CD14-positive monocyte (primary cell): Measurements from ENCODE around the gene TRIM69. TPM values are rescaled to one million over a fixed set of nuclear protein-coding genes. Genes with fewer than 3 reads are reported as not detected.
"Not testable (repeated sequence)": the region's sequence is repeated elsewhere in the genome, so short reads cannot be mapped to it uniquely, and the experiment has no call there.

Source experiments
- DNase-seq, 3 donors: peaks; one replicate each; pipeline ENCODE4 v3.0.0-alpha.2; 2011 to 2022
- H2AFZ ChIP-seq: 2 replicates; pipeline ENCODE4 v1.6.0; 2012; ENCODE audit warnings: mild to moderate bottlenecking, low read depth, low read length, inconsistent platforms; ENCODE audit not compliant: insufficient read depth, poor library complexity, severe bottlenecking
- H3K27ac ChIP-seq, 2 donors: 1 replicate in 1 of 2; 2 replicates in 1 of 2; pipeline ENCODE4 v1.5.1; 2012 to 2013; ENCODE audit warnings: low read length in 2 of 2, control low read depth in 1 of 2, inconsistent platforms in 1 of 2, low read depth in 1 of 2, mild to moderate bottlenecking in 1 of 2
- H3K27me3 ChIP-seq, 2 donors: one replicate each; pipeline versions ENCODE4 v1.6.0 to v1.6.1; 2011 to 2013; ENCODE audit warnings: low read length in 2 of 2; ENCODE audit not compliant: control insufficient read depth in 2 of 2, insufficient read depth in 2 of 2
- H3K36me3 ChIP-seq, 2 donors: replicated peaks in 1 of 2; 1 replicate in 1 of 2; 2 replicates in 1 of 2; pipeline versions ENCODE4 v1.5.1 to v1.6.1; 2012 to 2013; ENCODE audit warnings: low read length in 2 of 2, control low read depth in 1 of 2, inconsistent platforms in 1 of 2, mild to moderate bottlenecking in 1 of 2; ENCODE audit not compliant: insufficient read depth in 2 of 2, control insufficient read depth in 1 of 2
- H3K4me1 ChIP-seq, 2 donors: 1 replicate in 1 of 2; 2 replicates in 1 of 2; pipeline versions ENCODE4 v1.5.1 to v1.6.1; 2012 to 2013; ENCODE audit warnings: low read length in 2 of 2, control low read depth in 1 of 2, inconsistent platforms in 1 of 2, mild to moderate bottlenecking in 1 of 2, moderate library complexity in 1 of 2; ENCODE audit not compliant: insufficient read depth in 2 of 2, control insufficient read depth in 1 of 2
- H3K4me2 ChIP-seq: replicated peaks from 2 replicates; pipeline ENCODE3; 2012; ENCODE audit warnings: low read length, moderate library complexity, mild to moderate bottlenecking; ENCODE audit not compliant: poor library complexity, severe bottlenecking; ENCODE audit errors: extremely low read depth
- H3K4me3 ChIP-seq, 3 experiments: fragments of 200-600 bp in 1 of 3; sonication (generic) in 1 of 3; replicated peaks in 1 of 3; 1 replicate in 2 of 3; 2 replicates in 1 of 3; pipeline ENCODE4 v1.5.1; 2011 to 2013; ENCODE audit warnings: low read length in 3 of 3, mild to moderate bottlenecking in 3 of 3, control low read depth in 2 of 3, low read depth in 2 of 3, inconsistent platforms in 1 of 3, moderate library complexity in 1 of 3
- H3K79me2 ChIP-seq: 2 replicates; pipeline ENCODE4 v1.6.0; 2012; ENCODE audit warnings: mild to moderate bottlenecking, control low read depth, inconsistent platforms, low read length, moderate library complexity; ENCODE audit not compliant: insufficient read depth
- H3K9ac ChIP-seq: 2 replicates; pipeline ENCODE4 v1.6.0; 2017; ENCODE audit warnings: low read length, mild to moderate bottlenecking; ENCODE audit not compliant: insufficient read depth, poor library complexity, severe bottlenecking
- H3K9me3 ChIP-seq, 2 donors: replicated peaks in 1 of 2; 1 replicate in 1 of 2; 2 replicates in 1 of 2; pipeline versions ENCODE4 v1.5.1 to v1.6.1; 2012 to 2013; ENCODE audit warnings: low read length in 2 of 2, control low read depth in 1 of 2; ENCODE audit not compliant: control insufficient read depth in 1 of 2, insufficient read depth in 1 of 2
- H4K20me1 ChIP-seq: 2 replicates; pipeline ENCODE4 v1.6.0; 2012; ENCODE audit warnings: mild to moderate bottlenecking, low read length, control low read depth, moderate library complexity; ENCODE audit not compliant: insufficient read depth
- H3K27ac Mint-ChIP-seq, 7 donors: one replicate each; pipeline ENCODE4 v1.8.0; 2020; ENCODE audit warnings: mild to moderate bottlenecking in 7 of 7, mixed read lengths in 7 of 7, moderate library complexity in 6 of 7, inconsistent platforms in 2 of 7
- H3K27me3 Mint-ChIP-seq, 3 donors: one replicate each; pipeline ENCODE4 v1.8.0; 2021 to 2022; ENCODE audit warnings: low read depth in 3 of 3, mild to moderate bottlenecking in 3 of 3, mixed read lengths in 3 of 3, moderate library complexity in 3 of 3, inconsistent platforms in 1 of 3
- H3K36me3 Mint-ChIP-seq, 2 donors: one replicate each; pipeline ENCODE4 v1.8.0; 2020; ENCODE audit warnings: mixed read lengths in 2 of 2, inconsistent platforms in 1 of 2, mild to moderate bottlenecking in 1 of 2
- H3K4me1 Mint-ChIP-seq: one replicate; pipeline ENCODE4 v1.8.0; 2020; ENCODE audit warnings: mild to moderate bottlenecking, mixed read lengths
- H3K4me3 Mint-ChIP-seq, 2 donors: one replicate each; pipeline ENCODE4 v1.8.0; 2020; ENCODE audit warnings: mild to moderate bottlenecking in 2 of 2, mixed read lengths in 2 of 2, moderate library complexity in 1 of 2
- H3K9me3 Mint-ChIP-seq, 7 donors: one replicate each; pipeline ENCODE4 v1.8.0; 2020 to 2022; ENCODE audit warnings: mixed read lengths in 7 of 7, mild to moderate bottlenecking in 6 of 7, moderate library complexity in 6 of 7, inconsistent platforms in 2 of 7
- WGBS: methylation state at CpG from one replicate; pipeline ENCODE4 v1.1.5; 2013; ENCODE audit warnings: missing lambda C conversion rate; ENCODE audit not compliant: insufficient coverage; 5-methylcytosine and 5-hydroxymethylcytosine counted together
- intact Hi-C, 2 donors: fragments of 100-400 bp; cut with micrococcal nuclease; formaldehyde crosslinking; loops; one replicate each; pipeline versions ENCODE4 v1.15.0 to v1.15.1; 2023
- polyA plus RNA-seq, 3 donors: library from polyadenylated mRNA; depleted of rRNA in 1 of 3; unstranded in 2 of 3; stranded (reverse) in 1 of 3; fragments of 300-500 nt in 2 of 3; fragments of >200 nt in 1 of 3; fragmentation: Illumina TruSeq in 2 of 3; gene quantifications; 1 replicate in 2 of 3; 2 replicates in 1 of 3; pipeline ENCODE4 v1.2.3, GENCODE V29; 2012 to 2021
- TF ChIP-seq, protein P1 (sequence below): fragments of 200-600 bp; IDR thresholded peaks from one replicate; pipeline ENCODE4 v1.8.0; 2022; ENCODE audit warnings: antibody characterized with exemption, mild to moderate bottlenecking

Gene TRIM69
- polyA plus RNA-seq, 3 donors, result 9.4 to 18.2 (median 15.8) TPM

- Histone ChIP-seq H3K4me2 (no peak overlapping the region), H3K27ac (no peak overlapping the region), H3K36me3 (no peaks in the 10 kb centered on the region), H2AFZ (no peak overlapping the region), H3K79me2 (peaks cover 13% of the 10 kb centered on the region), H4K20me1 (no peaks in the 10 kb centered on the region), H3K4me3 (no peak overlapping the region), H3K27me3 (no peaks in the 10 kb centered on the region), H3K9me3 (no peaks in the 10 kb centered on the region), H3K9ac (no peak overlapping the region), H3K4me1 (peaks cover 23 to 24% of the 10 kb centered on the region in 2 donors)
- H3K27me3 Mint-ChIP-seq, result peaks cover 0 to 3% (median 0%) of the 10 kb centered on the region in 3 donors
- peak; percentile 34 to 78 (median 60) for DNase-seq
- H3K4me3 Mint-ChIP-seq, result no peak overlapping the region
- H3K27ac Mint-ChIP-seq, result peak overlapping the region in 1 of 7 donors; percentile 35
- intact Hi-C loops, result loop anchor here in 1 of 2 donors (5.0 kb wide), 1 partner anchor 76 kb away; the partner anchor contains the start of gene SPG11
- no peaks in the 10 kb centered on the region for H3K36me3 Mint-ChIP-seq
- TF ChIP-seq, protein P1, sequence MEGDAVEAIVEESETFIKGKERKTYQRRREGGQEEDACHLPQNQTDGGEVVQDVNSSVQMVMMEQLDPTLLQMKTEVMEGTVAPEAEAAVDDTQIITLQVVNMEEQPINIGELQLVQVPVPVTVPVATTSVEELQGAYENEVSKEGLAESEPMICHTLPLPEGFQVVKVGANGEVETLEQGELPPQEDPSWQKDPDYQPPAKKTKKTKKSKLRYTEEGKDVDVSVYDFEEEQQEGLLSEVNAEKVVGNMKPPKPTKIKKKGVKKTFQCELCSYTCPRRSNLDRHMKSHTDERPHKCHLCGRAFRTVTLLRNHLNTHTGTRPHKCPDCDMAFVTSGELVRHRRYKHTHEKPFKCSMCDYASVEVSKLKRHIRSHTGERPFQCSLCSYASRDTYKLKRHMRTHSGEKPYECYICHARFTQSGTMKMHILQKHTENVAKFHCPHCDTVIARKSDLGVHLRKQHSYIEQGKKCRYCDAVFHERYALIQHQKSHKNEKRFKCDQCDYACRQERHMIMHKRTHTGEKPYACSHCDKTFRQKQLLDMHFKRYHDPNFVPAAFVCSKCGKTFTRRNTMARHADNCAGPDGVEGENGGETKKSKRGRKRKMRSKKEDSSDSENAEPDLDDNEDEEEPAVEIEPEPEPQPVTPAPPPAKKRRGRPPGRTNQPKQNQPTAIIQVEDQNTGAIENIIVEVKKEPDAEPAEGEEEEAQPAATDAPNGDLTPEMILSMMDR, result peak; percentile 79
- peaks cover 0 to 6% (median under 1%) of the 10 kb centered on the region in 7 donors for H3K9me3 Mint-ChIP-seq
- no CpG with 5 or more reads among the region's 3 CpGs for WGBS
- peaks cover 29% of the 10 kb centered on the region for H3K4me1 Mint-ChIP-seq
Measured at GRCh38 chr15:44738340-44738984, 2.1 kb downstream of the TRIM69 start.

DNA sequence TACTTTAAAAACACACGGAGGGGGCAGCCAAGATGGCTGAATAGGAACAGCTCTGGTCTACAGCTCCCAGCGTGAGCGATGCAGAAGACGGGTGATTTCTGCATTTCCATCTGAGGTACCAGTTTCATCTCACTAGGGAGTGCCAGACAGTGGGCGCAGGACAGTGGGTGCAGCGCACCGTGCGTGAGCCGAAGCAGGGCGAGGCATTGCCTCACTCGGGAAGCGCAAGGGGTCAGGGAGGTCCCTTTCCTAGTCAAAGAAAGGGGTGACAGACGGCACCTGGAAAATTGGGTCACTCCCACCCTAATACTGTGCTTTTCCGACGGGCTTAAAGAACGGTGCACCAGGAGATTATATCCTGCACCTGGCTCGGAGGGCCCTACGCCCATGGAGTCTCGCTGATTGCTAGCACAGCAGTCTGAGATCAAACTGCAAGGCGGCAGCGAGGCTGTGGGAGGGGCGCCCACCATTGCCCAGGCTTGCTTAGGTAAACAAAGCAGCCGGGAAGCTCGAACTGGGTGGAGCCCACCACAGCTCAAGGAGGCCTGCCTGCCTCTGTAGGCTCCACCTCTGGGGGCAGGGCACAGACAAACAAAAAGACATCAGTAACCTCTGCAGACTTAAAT is 3.0 kb downstream of the TRIM69 start:
- not testable (repeated sequence) for H3K4me3 ChIP-seq, H3K36me3 Mint-ChIP-seq, H3K9me3 ChIP-seq, H3K27me3 Mint-ChIP-seq, H3K27me3 ChIP-seq, H2AFZ ChIP-seq, H3K27ac ChIP-seq, H3K27ac Mint-ChIP-seq, H3K4me2 ChIP-seq, H3K9me3 Mint-ChIP-seq, H4K20me1 ChIP-seq, H3K9ac ChIP-seq, H3K36me3 ChIP-seq, H3K4me3 Mint-ChIP-seq, DNase-seq
- intact Hi-C loops, result loop anchor here in 1 of 2 donors (5.0 kb wide), 1 partner anchor 77 kb away; the partner anchor contains the start of gene SPG11
- peaks cover 13% of the 10 kb centered on the region for H3K79me2 ChIP-seq
- H3K4me1 ChIP-seq, result peaks cover 23 to 24% of the 10 kb centered on the region in 2 donors
- WGBS, result 74% methylated on average over 6 of the region's 24 CpGs
- H3K4me1 Mint-ChIP-seq, result peaks cover 24% of the 10 kb centered on the region

DNA sequence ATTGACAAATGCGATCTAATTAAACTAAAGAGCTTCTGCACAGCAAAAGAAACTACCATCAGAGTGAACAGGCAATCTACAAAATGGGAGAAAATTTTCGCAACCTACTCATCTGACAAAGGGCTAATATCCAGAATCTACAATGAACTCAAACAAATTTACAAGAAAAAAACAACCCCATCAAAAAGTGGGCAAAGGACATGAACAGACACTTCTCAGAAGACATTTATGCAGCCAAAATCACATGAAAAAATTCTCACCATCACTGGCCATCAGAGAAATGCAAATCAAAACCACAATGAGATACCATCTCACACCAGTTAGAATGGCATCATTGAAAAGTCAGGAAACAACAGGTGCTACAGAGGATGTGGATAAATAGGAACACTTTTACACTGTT is 7.1 kb downstream of the TRIM69 start:
- H3K4me1 ChIP-seq, H4K20me1 ChIP-seq, H3K4me1 Mint-ChIP-seq, intact Hi-C loops, H3K36me3 Mint-ChIP-seq, H3K27me3 Mint-ChIP-seq, H3K9ac ChIP-seq, H3K36me3 ChIP-seq, H3K4me3 ChIP-seq, H3K9me3 ChIP-seq, H3K4me2 ChIP-seq, H3K27ac Mint-ChIP-seq, DNase-seq, H2AFZ ChIP-seq, H3K27ac ChIP-seq, H3K79me2 ChIP-seq, H3K4me3 Mint-ChIP-seq, H3K27me3 ChIP-seq: not testable (repeated sequence)
- H3K9me3 Mint-ChIP-seq, result peaks cover 0 to 18% (median 6%) of the 10 kb centered on the region in 7 donors
- WGBS, result no CpG with 5 or more reads among the region's 2 CpGs
